NCI-H774 (cell line): ENCODE measurements around the gene PRLR.

Experiments
- DNase-seq: peaks from one replicate; lab custom pipeline; 2025; lab: John Stamatoyannopoulos, UW

Gene PRLR

GRCh38 chr5:35233601-35234000 lies 3.3 kb upstream of the PRLR start:
- DNase-seq, result no peak

GRCh38 chr5:35233121-35233520 lies 2.8 kb upstream of the PRLR start:
- DNase-seq, result no peak

- no peak for DNase-seq
Observed at GRCh38 chr5:35232124-35232523, 1.8 kb upstream of the PRLR start.

- peak; percentile 38 for DNase-seq
Observed at GRCh38 chr5:35229076-35230037, 930 bp downstream of the PRLR start.

DNA sequence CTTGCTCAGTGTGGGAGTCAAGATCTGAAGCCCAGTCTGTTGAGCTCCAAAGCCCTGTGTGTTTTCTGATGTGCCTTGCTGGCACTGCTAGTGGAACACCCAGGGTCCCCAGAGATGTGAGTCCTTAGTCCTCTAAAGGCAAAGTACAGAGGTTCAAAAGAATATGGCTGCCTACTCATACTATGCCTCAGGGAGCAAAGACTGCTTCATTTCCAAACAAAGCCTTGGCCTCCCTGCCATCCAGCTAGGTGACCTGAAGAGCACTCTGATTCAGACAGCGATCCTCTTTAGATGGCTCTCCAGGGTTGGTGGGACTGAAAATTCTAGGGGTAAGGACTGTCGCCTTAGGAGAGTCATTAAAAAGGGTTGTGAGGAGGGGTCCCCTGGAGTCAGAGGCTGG lies 2.0 kb downstream of the PRLR start:
- DNase-seq, result no peak

- DNase-seq, result no peak
Observed at GRCh38 chr5:35227720-35228119, 2.6 kb downstream of the PRLR start.

- no peak for DNase-seq
Observed at GRCh38 chr5:35223787-35224395, 6.4 kb downstream of the PRLR start.

DNA sequence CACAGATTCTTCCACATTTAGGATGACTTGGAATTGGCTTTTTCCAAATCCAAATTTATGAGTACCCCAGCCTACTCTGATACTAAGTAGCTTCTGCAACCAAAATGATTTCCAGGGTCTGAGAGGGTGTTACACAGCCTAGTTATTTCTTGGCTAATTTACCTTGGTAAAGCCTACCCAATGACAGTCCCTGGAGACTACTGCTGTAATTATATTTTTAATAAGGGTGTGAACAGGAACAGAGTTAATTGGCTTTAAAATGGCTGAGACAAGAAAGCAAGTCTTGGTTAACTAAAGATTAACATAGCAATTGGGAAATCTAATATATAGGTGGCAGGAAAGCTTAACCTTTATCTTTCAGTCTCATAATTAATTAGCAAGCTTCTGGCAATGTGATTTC lies 9.3 kb downstream of the PRLR start:
- DNase-seq, result no peak

GRCh38 chr5:35218981-35219380 lies 11.3 kb downstream of the PRLR start:
- no peak for DNase-seq

- DNase-seq, result no peak
Observed at GRCh38 chr5:35214051-35214450, 16.2 kb downstream of the PRLR start.

- no peak for DNase-seq
Observed at GRCh38 chr5:35213608-35214007, 16.7 kb downstream of the PRLR start.

GRCh38 chr5:35212122-35212982 lies 17.9 kb downstream of the PRLR start:
- DNase-seq, result no peak

GRCh38 chr5:35209862-35210261 lies 20.4 kb downstream of the PRLR start:
- DNase-seq, result no peak

- DNase-seq, result no peak
Observed at GRCh38 chr5:35205606-35206005, 24.7 kb downstream of the PRLR start.

- no peak for DNase-seq
Observed at GRCh38 chr5:35205186-35205585, 25.1 kb downstream of the PRLR start.

DNA sequence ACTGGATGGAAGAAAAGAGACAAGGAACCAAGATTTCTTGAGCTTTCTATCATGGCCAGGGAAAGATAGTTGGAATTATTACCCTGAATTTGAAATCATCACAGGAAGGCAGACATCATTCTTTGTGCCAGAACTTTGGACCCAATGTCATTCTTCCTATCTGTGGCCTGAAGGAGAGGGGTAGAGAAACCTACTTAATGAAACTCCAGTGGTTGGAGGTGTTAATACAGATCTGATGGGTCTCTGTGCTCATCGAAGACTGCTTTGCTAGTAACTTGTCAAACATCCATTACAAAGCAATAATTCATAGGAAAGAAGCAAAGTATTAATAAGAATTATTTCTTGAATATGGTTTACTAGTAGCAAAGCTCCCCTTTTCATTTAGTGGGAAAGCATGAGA lies 26.9 kb downstream of the PRLR start:
- no peak for DNase-seq

- no peak for DNase-seq
Observed at GRCh38 chr5:35202319-35203111, 27.8 kb downstream of the PRLR start.

- no peak for DNase-seq
Observed at GRCh38 chr5:35201291-35201690, 29.0 kb downstream of the PRLR start.

GRCh38 chr5:35199886-35200285 lies 30.4 kb downstream of the PRLR start:
- DNase-seq, result no peak

DNA sequence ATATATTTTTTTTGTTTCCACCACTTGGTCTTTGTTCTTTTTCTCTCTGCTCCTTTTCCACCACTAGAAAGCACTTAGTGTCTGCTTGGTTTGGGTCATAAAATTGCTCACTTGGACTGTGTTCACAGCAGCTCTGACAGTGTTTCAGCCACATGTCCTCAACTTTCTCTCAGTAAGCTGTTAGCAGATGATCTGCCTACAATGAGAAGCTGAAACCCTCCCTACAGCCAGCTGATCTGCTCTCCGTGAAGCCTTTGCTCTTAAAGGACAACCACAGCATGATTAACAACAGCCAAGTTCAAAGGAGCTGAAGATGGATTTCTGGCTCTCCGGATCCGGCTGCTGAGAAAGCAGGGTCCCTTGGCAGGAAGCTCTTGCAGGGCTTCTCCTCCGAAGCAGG lies 31.6 kb downstream of the PRLR start:
- no peak for DNase-seq

DNA sequence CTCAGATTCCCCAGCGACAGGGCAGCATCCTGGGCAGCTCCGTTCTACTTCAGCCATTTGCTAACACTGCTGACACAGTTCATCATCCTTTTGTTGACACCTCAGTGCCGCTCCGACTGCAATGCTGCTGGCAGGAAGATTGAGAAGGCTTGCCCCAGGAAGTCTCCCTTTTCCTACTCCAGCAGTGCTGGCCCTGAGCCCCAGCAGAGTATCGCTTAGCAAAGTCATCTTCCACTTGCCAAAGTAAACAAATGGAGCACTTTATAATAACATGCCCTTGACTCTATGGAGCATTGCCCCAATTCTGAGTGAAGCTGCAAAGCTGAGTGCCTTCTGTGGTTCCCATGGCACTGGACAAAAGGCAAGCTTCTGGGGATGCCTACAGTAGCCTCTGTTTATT lies 32.2 kb downstream of the PRLR start:
- peak; percentile 65 for DNase-seq

GRCh38 chr5:35197351-35197750 lies 32.9 kb downstream of the PRLR start:
- DNase-seq, result no peak
